ENCODE data around the gene GCKR.

GCKR gene

GRCh38 chr2:27496357-27497287, at the start of gene GCKR:
Gene GCKR (plus strand): TSS chr2:27496839. CDS start chr2:27496905, 66 bp downstream.
- H3K27ac ChIP-seq, result peak within 1 kb of the TSS; percentile 77
- DNase-seq (ENCODE audit: low read depth, low spot score), result peak; percentile 16

GRCh38 chr2:27448381-27448780, 48.3 kb upstream of the GCKR start:
- peak; percentile 16 for DNase-seq (ENCODE audit: low read depth, low spot score)
- peak overlapping the region; percentile 30 for H3K27ac ChIP-seq

GRCh38 chr2:27451095-27451494, 45.5 kb upstream of the GCKR start:
- no peak overlapping the region for H3K27ac ChIP-seq
- no peak for DNase-seq (ENCODE audit: low read depth, low spot score)

GRCh38 chr2:27453968-27454367, 42.7 kb upstream of the GCKR start:
- DNase-seq (ENCODE audit: low read depth, low spot score), result no peak

GRCh38 chr2:27461118-27461517, 35.5 kb upstream of the GCKR start:
- no peak for DNase-seq (ENCODE audit: low read depth, low spot score)
- H3K27ac ChIP-seq, result no peak overlapping the region

More at GRCh38 chr2:27453968-27454367, 42.7 kb upstream of the GCKR start:
- H3K27ac ChIP-seq, result no peak overlapping the region

- no peak for DNase-seq (ENCODE audit: low read depth, low spot score)
- H3K27ac ChIP-seq, result no peak overlapping the region
Observed at GRCh38 chr2:27464443-27464842, 32.2 kb upstream of the GCKR start.

GRCh38 chr2:27471961-27472360, 24.7 kb upstream of the GCKR start:
- H3K27ac ChIP-seq, result no peak overlapping the region
- DNase-seq (ENCODE audit: low read depth, low spot score), result no peak

- H3K27ac ChIP-seq, result no peak overlapping the region
- no peak for DNase-seq (ENCODE audit: low read depth, low spot score)
Observed at GRCh38 chr2:27485496-27485895, 11.1 kb upstream of the GCKR start.

GRCh38 chr2:27489118-27489497, 7.5 kb upstream of the GCKR start:
- no peak for DNase-seq (ENCODE audit: low read depth, low spot score)

GRCh38 chr2:27489498-27490397, 6.9 kb upstream of the GCKR start, which contains the start of gene IFT172:
Gene IFT172 (minus strand): TSS chr2:27489743. CDS start chr2:27489653, 90 bp downstream.
- DNase-seq (ENCODE audit: low read depth, low spot score), result peak; percentile 97
- H3K27ac ChIP-seq, result peak within 1 kb of the TSS; percentile 44

More at GRCh38 chr2:27489118-27489497, 7.5 kb upstream of the GCKR start:
- no peak overlapping the region for H3K27ac ChIP-seq

- no peak overlapping the region for H3K27ac ChIP-seq
- DNase-seq (ENCODE audit: low read depth, low spot score), result no peak
Observed at GRCh38 chr2:27492557-27492956, 4.1 kb upstream of the GCKR start.

GRCh38 chr2:27493948-27494283, 2.7 kb upstream of the GCKR start:
- no peak for DNase-seq (ENCODE audit: low read depth, low spot score)
- H3K27ac ChIP-seq, result no peak overlapping the region

- H3K27ac ChIP-seq, result peak overlapping the region; percentile 77
- DNase-seq (ENCODE audit: low read depth, low spot score), result no peak
Observed at GRCh38 chr2:27494284-27494943, 2.2 kb upstream of the GCKR start.

GRCh38 chr2:27494944-27495554, 1.6 kb upstream of the GCKR start, which contains the start of gene FNDC4:
Gene FNDC4 (minus strand): TSS chr2:27495200. CDS start chr2:27494679, 521 bp downstream.
- DNase-seq (ENCODE audit: low read depth, low spot score), result no peak
- peak within 1 kb of the TSS; percentile 77 for H3K27ac ChIP-seq

GRCh38 chr2:27495840-27496356, 741 bp upstream of the GCKR start:
- no peak for DNase-seq (ENCODE audit: low read depth, low spot score)
- peak overlapping the region; percentile 77 for H3K27ac ChIP-seq

- DNase-seq (ENCODE audit: low read depth, low spot score), result no peak
- H3K27ac ChIP-seq, result peak overlapping the region; percentile 77
Observed at GRCh38 chr2:27497288-27497627, 619 bp downstream of the GCKR start.

GRCh38 chr2:27498975-27499374, 2.3 kb downstream of the GCKR start:
- H3K27ac ChIP-seq, result no peak overlapping the region
- DNase-seq (ENCODE audit: low read depth, low spot score), result no peak

GRCh38 chr2:27501042-27501441, 4.4 kb downstream of the GCKR start:
- DNase-seq (ENCODE audit: low read depth, low spot score), result peak; percentile 22
- no peak overlapping the region for H3K27ac ChIP-seq

- H3K27ac ChIP-seq, result no peak overlapping the region
- DNase-seq (ENCODE audit: low read depth, low spot score), result no peak
Observed at GRCh38 chr2:27502142-27502541, 5.5 kb downstream of the GCKR start.

- no peak overlapping the region for H3K27ac ChIP-seq
- DNase-seq (ENCODE audit: low read depth, low spot score), result no peak
Observed at GRCh38 chr2:27506587-27506986, 9.9 kb downstream of the GCKR start.

All from epithelial cell of prostate (primary cell).